GM18505 (cell line): ENCODE results near the gene CD300C.
"Not testable (repeated sequence)": the region's sequence is repeated elsewhere in the genome, so short reads cannot be mapped to it uniquely, and the experiment has no call there.

ENCODE experiments used
- ATAC-seq: cut with Tn5 transposase; IDR thresholded peaks from one replicate; pipeline ENCODE4 v1.9.1; 2021; ENCODE audit not compliant: unreplicated experiment
- POLR2A ChIP-seq: IDR thresholded peaks from 4 replicates; pipeline ENCODE4 v1.6.1; 2011; ENCODE audit warnings: borderline replicate concordance; ENCODE audit not compliant: insufficient read depth, insufficient read length; ENCODE audit errors: extremely low read depth

The CD300C gene

DNA sequence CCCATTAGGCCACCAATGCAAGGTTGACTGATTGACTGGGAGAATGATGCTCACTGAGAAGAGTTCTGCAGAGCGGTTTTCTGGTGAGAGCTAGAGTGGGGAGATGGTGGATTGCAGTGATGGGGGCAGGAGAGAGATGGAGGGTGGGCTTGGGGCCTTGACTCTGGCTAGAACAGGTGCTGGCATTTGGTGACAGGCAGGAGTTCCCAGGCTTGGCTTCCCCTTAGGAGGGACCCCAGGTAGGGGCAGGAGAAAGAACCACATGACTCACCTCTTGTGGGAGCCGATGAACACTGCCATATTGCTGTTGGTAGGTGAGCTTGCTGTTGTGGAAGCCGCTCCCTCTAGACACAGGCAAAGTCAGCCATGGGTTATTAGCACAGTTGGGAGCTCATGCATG is 22.6 kb downstream of the CD300C start:
- TF ChIP-seq POLR2A: no peak
- ATAC-seq: no peak

DNA sequence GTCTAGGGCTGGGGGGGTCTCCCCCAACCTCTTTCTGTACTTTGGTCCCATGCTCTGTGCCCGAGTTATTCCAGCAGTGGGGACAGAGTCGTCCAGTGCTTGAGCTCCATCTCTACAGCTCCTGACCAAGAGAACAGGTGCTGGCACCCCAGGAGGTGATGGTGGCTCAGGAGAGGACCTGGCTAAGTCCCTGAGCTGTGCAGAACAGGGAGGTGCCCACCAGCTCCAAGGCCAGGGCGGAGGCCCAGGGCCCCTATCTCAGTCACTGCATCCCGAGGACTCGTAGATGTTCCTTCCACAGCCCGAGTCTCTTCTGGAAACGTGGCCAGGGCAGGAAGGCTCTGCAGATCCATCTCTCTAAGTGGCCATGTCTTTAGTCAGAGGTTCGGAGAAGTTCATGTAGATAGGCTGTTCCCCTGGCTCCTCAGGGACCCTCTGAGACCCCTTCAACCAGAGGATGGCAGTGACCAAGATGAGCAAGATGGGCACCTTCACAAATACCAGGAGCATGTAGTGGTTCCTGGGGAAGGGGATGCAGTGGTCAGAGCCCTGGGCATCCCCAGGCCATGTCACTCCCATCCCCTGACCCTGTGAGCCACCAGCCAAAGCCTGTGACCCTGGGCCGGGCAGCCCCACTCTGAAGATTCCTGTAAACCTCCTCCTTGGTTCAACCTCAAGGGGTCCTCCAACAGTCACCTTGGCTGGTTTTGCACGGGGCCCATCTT is 23.4 kb downstream of the CD300C start:
- no peak for ATAC-seq

DNA sequence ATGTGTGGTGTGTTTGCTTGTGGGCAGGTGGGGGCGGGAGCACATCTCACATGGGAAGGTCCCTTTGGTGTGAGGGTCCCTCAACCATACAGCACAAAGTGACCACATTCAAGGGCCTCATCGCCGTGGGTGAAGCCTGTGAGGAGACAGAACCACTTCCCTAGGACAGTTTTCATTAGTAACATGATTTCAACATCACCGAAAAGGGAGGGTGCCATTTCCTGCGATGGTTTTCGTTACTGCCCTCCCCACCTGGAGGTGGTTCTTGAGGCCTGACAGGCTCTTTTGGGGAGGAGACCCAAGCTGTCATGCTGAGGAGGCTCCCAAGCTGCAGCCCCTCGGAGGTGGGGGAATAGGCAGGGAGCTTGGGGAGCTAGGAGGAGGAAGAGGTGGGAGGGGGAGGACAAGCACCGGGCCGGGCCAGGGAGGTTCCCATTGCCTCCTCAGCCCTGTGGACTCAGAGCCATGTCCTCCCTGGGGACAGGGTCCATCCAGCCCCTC is 24.2 kb downstream of the CD300C start:
- TF ChIP-seq POLR2A: no peak
- no peak for ATAC-seq

More for the DNA sequence above, 23.4 kb downstream of the CD300C start:
- TF ChIP-seq POLR2A: no peak

DNA sequence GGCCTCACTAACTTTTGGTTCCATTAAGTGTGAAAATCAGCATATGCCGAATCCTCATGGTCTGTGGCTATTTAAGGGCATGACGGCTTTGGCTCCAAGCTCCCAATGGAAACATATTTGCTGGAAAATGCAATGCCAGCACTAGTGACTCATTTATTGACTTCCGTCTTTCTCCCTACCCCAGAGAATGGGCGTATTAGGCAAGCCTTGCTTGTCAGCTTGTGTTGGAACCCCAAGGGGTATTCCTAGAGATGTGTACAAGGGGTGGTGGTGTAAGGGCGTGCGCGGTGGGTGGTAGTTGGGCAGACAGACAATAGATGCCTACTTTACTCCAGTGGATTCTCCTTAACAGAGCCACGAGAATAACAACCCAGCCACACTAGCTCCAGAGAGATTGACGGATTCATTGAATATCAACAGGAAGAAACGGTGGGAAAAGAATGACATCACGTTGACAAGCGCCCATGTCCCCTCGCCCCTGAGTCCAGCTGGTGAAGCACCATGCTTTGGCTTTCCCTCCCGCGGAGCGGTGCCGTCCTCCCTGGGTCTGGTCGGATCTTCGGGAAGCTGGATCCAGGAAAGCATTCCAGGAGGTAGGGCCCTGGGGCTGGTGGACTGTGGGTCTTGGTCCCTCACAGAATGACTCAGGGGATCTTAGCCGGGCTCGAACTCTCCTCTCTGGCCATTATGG is 25.0 kb downstream of the CD300C start:
- TF ChIP-seq POLR2A: no peak
- no peak for ATAC-seq

DNA sequence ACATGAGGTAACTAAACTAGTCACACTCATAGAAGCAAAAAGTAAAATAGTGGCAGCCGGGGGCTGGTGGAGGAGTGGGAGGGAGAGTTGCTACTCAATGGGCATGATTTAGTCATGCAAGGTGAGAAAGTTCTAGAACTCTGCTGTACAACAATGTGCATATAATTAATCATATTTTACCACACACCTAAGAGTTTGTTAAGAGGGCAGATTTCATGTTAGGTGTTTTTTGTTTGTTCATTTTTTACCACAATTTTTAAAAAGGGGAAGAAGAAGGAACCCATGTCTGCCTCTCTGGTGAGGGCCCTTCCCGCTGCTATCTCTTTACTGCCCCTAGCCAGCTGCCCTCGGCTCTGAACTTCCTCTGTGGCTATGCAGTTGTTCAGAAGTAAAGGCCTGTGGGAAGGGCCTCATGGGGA is 25.9 kb downstream of the CD300C start:
- TF ChIP-seq POLR2A: no peak
- no peak for ATAC-seq

DNA sequence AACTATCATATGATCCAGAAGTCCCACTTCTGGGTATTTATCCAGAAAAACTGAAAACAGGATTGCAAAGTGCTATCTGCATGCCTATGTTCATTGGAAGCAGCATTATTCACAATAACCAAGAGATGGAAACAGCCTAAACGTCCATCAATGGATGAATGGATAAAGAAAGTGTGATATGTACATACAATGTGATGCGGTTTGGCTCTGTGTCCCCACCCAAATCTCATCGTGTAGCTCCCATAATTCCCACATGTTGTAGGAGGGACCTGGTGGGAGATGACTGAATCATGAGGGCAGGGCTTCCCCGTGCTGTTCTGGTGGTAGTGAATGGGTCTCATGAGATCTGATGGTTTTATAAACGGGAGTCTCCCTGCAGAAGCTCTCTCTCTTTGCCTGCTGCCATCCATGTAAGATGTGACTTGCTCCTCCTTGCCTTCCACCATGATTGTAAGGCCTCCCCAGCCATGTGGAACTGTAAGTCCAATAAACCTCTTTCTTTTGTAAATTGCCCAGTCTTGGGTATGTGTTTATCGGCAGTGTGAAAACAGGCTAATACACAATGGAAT is 27.4 kb downstream of the CD300C start:
- ATAC-seq: not testable (repeated sequence)

DNA sequence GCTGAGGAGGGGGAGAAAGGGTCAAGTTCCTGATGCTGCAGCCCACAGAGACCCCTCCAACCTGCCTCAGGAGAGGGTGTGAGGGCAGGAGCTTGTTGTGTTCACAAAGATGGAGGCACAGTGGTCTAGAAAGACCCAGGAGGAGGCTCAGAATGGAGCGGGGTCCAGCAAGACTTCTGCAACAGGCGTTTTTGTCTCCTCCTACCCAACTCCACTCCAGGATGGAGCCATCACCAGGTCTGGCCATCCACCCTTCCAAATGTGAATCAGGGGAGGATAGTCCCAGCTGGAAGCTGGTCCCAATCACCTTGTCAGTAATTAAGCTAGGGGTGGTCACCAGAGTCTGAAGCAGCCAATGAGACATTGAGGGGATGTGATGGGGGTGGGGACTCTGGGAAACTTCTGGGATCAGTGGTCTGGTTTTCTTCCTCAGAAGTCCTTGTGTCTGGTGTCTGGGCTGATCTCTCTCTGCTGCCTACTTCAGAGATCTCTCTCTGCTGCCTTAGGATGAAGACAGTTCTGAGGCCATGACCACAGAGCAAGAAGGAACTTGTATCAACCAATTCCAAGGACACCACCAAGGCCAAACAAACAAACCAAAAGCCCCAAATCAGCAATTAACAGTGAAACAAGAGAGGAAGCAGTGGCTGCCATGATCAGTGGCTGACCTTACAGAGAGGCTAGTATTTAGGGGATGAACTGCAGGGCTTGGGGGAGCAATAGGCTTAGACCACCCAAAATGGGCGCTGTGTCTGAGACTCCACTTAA is 29.2 kb downstream of the CD300C start:
- ATAC-seq: no peak

DNA sequence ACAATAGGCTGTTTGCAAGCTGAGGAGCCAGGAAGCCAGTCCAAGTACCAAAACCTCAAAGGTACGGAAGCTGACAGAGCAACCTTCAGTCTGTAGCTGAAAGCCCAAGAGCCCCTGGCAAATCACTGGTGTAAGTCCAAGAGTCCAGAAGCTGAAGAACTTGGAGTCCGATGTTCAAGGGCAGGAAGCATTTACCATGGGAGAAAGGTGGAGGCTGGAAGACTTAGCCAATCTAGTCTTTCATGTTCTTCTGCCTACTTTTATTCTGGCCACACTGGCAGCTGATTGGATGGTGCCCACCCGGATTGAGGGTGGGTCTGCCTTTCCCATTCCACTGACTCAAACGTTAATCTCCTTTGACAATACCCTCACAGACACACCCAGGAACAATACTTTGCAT is 30.0 kb downstream of the CD300C start:
- no peak for TF ChIP-seq POLR2A
- ATAC-seq: no peak

More for the DNA sequence above, 29.2 kb downstream of the CD300C start:
- TF ChIP-seq POLR2A: no peak

DNA sequence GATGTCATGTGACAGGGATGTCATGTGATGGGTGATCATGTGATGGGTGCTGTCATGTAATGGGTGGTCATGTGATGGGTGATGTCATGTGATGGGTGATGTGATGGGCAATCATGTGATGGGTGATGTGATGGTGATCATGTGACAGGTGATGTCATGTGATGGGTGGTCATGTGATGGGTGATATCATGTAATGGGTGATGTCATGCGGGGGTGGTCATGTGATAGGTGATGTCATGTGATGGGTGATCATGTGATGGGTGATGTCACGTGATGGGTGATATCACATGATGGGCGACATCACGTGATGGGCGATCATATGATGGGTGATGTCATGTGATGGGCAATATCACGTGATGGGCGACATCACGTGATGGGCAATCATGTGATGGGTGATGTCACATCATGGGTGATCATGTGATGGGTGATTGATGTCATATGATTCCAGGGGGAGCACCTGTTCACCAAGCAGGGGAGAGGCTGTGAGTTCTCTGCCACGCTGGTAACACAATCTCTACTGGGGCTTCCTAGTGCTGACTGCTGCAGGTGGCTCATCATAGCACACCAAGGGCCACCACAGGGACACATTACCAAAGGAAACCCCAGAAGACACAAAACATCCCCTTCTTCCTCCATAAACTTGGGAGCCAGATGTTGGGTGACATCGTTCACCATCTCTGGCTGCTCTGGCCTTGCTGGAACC is 31.1 kb downstream of the CD300C start:
- no peak for TF ChIP-seq POLR2A
- no peak for ATAC-seq

DNA sequence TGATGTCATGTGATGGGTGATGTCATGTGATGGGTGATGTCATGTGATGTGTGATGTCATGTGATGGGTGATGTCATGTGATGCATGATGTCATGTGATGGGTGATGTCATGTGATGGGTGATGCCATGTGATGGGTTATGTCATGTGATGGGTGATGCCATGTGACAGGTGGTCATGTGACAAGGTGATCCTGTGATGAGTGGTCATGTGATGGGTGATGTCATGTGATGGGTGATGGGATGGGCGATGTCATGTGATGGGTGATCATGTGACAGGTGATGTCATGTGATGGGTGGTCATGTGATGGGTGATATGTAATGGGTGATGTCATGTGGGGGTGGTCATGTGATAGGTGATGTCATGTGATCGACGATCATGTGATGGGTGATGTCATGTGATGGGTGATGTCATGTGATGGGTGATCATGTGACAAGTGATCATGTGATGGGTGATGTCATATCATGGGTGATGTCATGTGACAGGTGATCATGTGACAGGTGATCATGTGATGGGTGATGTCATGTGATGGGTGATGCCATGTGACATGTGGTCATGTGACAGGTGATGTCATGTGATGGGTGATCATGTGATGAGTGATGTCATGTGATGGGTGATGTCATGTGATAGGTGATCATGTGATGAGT is 31.8 kb downstream of the CD300C start:
- TF ChIP-seq POLR2A: no peak
- ATAC-seq: no peak

DNA sequence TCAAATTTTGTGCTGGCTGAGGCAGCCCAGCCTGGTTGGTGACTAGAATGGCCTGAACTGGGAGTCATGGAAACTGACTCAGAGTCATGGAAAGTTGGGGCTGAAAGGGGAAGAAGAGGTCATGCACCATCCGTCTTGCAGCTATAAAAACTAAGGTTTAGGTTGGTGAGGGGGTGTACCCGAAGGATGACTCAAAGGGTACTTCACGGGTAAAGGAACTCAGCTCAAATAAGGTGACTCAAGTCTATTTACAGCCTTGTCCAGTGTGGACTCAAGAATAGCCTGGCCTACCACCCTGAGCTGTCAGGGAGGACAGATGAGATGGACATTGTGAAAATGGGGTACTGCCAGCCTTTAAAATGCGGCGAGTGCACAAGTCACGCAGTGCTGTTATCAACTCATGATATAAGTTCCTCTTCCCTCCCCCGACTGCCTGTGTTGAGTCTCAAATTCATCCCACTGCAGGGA is 33.3 kb downstream of the CD300C start:
- TF ChIP-seq POLR2A: no peak
- ATAC-seq: no peak

DNA sequence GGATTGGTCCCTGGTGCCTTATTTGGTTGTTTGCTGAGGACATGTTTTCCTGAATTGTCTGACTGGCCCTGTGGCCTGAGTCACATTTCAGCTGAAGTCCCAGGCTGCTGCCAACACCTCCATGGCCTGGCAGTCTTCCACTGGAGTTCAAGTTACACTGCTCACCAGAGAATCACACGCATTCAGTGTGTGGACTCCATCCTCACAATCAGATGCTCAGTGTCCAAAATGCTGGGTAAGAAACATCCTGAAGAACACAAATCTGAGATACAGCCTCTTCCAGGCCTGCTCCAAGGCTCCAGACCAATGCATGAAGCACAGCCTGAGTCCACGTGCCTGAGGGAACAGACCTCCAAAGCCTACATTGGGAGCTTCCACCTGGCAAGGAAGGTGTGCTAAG is 33.9 kb downstream of the CD300C start:
- TF ChIP-seq POLR2A: no peak
- ATAC-seq: no peak
